T follicular helper cell (primary cell): Measurements from ENCODE around the gene CAPN8.

Source experiments
- DNase-seq: peaks from one replicate; pipeline ENCODE4 v3.0.0-alpha.2; 2020; ENCODE audit warnings: low read depth
- total RNA-seq, 2 experiments: gene quantifications; one replicate each; lab custom pipeline; 2026; lab: John Stamatoyannopoulos, UW

CAPN8 gene
- total RNA-seq, result 0 reads per million in 2 experiments

DNA sequence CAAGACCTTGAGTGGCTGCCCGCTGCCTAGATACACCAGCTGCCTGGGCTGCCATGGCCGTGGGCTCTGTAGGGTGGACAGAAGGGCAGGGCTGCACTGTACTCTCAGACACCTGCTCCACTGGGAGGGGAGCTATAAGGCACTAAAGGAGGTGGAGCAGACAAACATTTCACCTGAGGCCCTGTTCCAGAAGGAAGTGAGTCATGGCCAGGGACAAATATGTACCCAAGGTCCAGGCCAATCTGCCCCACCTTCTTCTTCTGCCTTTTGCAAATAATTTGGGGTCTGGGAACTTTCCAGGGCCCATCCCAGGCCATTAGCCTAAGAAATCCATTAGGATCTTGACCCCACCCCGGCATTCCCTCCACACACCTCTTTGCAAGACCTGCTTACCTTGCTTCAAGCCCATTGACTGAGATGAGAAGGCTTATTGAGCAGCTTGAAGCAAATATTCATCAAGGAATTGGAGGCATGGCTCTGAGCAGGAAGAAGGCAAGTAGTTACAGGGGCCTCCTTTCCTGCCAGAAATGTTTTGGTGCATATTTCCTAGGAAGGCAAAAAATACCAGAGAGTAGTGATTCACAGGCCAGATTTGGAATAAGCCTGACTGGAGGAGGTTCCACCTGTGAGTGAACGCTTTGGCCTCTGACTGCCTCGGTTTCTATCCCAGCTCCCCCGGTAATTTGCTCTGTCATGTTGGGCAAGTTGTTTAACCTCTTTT is at the start of gene CAPN8:
CAPN8 (minus strand) TSS at position 110 of the 721 bp plus-strand sequence; CDS start at position 55, 55 bp downstream.
- no peak for DNase-seq

DNA sequence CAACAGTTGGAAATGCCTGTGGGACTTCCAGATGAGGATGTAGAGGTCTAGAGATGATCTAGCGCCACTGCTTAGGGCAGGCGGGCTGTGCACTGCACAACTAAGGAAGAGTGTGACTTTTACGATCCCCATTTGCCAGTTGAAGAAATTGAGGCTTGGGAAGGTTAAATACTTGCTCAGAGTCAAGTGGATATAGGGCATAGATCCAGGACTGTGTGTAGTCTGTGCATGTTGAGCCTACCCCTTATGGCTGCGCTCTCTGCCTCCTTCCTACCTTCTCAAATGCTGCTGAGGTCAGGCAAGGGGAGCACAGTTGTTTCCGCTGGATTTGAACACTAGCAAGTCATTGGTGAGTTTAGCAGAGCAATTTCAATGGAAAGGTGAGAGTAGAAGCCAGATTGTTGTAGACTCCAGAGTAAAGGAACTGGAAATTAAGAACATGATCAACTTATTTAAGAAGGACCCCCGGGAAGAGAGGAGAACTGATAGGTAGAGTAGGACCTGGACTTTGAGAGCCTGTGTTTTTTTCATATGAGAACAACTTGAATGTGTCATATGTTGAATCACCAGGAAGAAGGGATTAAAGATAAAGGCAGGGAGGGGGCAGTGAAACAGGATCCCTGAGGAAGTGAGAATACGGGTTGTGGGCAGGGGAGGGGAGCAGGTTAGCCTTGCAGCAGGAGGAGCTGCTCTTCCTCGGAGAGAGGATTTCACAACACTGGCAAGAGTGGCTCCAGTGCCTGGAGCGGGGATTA is 49.5 kb upstream of the CAPN8 start:
- no peak for DNase-seq

DNA sequence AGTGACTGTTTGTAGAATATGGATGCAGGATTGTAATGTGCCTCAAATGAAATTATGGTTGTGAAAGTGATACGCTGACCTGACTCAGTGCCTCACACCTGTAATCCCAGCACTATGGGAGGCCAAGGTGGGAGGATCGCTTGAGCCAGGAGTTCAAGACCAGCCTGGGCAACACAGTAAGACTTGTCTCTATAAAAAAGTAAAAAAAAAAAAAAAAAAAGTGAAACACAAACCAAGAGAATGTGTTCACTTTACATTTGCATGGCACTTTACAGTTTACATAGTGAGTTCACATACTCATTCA is 48.9 kb upstream of the CAPN8 start:
- no peak for DNase-seq

DNA sequence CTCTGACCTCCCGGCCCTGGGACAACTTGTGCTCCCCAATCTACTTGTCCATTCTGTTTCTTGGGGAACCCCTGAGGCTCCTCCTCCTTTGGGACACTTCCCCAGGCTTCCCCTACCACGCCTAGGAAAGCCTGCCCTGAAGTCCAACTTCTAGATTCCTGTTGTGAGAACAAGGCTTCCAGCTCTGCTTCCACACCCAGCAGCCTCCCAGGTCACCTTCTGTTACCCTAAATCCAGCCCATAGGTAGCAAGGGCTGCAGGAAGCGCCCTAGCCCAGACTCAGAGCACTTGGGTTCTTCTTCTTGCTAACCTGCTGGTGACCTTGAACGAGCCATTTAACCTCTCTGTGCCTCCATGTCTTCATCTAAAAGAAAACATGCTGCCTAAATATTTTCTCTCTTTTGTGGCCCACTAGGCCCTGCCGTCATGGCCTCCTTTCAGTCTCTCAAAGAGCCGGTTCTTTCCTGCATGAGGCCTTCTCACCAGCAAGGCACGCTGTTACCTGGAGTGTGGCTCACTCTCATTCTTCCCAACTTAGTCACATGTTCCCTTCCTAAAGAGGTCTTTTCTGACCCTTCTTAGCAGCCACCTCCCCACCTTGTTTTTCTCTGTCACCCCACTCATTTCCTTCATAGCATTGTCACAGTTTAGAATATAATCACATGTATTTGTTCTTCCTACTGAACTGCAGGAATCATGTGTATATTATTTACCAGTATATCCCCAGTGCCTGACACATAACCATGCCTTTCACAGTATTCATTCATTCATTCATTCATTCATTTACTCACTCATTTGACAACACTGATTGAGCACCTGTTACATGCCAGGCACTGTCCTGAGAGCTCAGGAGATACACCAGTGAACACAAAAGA is 48.3 kb upstream of the CAPN8 start:
- no peak for DNase-seq

DNA sequence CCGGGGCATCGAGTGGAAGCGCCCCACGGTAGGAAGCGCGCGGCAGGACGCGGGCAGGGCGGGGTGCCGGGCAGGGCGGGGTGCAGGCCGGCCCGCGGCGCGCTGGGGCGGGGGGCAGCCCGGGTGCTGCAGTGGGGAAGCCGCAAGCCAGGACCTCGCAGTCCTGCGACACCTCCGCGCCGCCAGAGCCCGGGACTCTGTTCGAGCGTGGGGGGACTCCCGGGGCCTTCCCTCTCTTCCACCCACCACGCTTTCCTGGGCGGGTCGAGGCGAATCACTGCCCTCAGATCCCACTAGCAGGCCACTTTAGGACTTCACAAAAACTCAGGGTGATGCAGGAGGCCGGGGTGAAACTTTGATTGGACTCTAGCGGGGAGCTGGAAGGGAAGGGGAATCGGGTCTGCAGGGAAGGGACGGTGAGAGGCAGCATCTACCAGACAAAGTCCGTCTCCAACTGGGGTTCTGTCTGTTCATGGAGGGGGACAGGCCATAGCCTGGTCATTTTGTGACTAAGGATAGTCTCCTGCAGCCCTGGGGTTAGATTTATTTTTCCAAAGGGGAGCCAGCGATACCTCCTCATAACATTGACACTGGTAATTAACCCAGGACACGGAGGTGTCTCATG is 47.5 kb upstream of the CAPN8 start:
- DNase-seq, result no peak

DNA sequence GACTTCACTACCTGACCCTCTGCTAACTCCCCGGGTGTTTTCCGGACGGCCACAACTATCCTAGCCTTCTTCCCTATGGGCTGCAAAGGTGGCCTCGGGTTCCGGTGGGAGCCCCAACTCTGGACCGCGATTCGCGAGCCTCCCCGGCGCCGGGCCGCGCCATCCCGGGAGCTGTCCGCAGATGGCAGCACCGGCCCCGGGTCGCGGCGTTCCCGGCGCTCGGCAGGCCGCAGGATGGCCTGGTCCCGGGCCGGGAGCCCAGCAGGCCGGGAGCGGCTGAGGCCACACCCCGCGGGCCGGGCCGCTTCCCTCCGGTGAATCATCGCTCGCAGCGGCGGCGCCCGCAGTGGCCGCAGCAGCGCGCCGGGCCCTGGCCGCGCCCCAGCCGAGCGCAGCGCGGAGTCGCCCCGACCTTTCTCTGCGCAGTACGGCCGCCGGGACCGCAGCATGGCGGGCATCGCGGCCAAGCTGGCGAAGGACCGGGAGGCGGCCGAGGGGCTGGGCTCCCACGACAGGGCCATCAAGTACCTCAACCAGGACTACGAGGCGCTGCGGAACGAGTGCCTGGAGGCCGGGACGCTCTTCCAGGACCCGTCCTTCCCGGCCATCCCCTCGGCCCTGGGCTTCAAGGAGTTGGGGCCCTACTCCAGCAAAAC is 46.8 kb upstream of the CAPN8 start, which contains the start of gene CAPN2:
CAPN2 (plus strand) TSS at position 346 of the 656 bp plus-strand sequence; CDS start at position 448, 102 bp downstream.
- DNase-seq, result peak; percentile 27

DNA sequence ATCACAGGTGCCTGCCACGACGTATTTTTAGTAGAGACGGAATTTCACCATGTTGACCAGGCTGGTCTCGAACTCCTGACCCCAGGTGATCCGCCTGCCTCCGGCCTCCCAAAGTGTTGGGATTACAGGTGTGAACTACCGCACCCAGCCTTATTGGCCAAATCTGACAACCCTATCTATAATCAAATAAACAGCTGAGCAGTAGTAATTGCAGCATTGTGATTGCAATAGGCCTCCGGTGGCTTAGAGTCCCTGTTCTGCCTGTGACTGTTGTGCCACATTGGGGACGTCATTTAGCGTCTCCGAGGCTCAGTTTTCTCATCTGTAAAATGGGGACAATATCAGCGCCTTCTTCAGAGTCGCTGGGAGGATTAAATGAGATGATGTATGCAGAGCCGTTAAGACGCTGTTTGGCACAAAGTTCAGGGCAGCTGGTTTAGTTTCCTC is 46.3 kb upstream of the CAPN8 start:
- no peak for DNase-seq

DNA sequence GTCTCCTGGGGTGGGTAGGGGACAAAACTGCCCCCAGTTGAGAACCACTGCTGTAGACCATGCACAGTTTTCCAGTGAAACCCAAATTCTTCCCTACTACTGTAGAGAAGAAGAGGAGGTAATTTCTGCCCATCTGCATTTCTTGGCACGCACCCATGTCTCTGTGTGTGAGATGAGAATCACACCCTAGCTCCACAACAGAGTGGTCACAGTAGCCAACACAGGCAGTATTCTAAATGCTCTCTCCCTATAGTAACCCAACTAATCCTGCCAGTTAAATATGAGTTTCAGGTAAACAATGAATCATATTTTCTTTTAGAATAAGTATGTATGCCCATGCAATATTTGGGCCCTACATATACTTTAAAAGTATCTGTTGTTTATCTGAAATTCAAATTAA is 45.7 kb upstream of the CAPN8 start:
- no peak for DNase-seq

DNA sequence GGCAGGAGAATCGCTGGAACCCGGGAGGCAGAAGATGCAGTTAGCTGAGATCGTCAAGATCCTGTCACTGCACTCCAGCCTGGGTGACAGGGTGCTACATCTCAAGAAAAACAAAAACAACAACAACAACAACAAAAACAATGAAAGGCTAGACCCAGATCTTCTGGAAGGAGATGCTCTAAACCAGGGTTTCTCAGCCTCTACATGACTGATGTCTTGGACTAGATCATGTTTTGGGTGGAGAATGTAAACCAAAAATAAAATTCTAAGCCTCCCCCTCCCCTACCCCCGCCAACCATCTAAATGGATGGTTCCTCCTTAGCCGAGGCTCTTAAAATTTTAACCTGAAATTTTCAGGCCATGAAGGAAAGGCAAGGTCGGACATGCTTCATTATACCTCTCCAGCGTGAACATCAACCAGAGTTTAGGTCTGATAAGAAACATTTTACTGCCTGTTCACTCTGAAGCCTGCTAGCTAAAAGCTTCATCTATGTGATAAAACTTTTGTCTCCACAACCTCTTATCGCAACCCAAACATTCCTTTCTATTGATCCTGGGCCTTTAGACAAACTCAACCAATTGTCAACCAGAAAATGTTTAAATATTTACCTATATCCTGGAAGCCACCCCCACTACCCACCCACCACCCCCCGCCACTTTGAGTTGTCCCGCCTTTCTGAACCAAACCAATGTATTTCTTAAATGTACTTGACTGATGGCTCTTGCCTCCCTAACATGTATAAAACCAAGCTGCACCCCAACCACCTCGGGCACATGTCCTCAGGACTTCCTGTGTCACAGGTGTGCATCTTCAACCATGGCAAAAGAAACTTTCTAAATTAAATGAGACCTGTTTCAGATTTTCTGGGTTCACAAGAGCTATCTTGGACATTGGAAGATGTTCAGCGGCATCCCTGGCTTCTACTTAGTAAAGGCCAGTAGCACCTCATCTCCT is 45.0 kb upstream of the CAPN8 start:
- no peak for DNase-seq

DNA sequence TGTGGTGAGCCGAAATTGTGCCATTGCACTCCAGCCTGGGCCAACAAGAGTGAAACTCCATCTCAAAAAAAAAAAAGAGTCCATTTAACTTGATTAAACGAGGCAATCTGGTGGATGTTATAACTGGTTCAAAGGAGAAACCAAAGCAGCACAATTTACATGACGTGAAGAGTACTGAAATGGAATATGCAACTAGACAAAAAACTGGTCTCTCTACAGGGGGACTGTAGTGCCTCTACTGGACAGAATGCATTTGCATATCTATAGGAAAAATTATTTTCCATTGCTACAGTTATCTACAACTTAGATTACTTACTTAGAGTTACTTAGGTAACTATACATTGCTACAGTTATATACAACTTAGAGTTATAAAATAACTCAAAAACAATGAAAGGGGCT is 44.1 kb upstream of the CAPN8 start:
- DNase-seq, result no peak

DNA sequence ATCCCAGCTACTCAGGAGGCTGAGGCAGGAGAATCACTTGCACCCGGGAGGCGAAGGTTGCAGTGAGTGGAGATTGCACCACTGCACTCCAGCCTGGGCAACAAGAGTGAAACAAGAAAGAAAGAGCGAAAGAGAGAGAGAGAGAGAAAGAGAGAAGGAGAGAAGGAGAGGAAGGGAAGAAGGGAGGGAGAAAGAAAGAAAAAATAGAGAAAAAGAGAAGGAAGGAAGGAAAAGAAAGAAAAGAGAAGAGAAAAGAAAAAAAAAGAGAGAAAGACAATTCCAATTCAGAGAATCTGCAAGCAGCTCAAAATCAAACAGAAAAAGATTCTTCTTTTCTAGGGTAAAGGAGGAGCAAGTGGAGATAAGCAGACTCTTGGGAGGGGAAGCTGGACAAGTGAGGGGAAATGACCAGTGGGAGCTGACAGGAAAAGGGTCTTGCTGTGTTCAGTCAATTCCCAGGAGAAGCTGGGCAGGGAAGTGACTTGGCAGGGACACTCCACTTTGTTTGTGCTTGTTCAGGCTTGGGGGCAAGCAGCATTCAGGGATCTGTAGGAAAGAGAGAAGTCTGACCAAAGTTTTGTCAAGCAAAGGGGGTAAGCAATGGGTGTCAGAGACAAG is 43.3 kb upstream of the CAPN8 start:
- no peak for DNase-seq

DNA sequence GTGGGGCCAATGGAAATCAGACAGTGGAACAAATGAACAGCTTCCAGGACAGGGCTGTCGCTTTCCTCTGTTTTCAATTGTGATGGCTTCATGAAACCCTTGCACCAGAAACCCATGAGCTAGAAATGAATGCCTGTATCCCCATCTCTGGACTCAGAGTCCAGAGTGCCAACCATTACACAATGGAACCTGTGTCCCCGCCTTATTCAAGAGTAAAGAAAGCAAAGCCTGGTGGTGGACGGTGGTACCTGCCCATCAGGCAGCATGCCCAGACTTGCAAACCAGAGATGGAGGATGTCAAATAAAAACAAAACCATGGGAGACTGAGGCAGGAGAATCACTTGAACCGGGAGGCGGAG is 42.5 kb upstream of the CAPN8 start:
- no peak for DNase-seq

DNA sequence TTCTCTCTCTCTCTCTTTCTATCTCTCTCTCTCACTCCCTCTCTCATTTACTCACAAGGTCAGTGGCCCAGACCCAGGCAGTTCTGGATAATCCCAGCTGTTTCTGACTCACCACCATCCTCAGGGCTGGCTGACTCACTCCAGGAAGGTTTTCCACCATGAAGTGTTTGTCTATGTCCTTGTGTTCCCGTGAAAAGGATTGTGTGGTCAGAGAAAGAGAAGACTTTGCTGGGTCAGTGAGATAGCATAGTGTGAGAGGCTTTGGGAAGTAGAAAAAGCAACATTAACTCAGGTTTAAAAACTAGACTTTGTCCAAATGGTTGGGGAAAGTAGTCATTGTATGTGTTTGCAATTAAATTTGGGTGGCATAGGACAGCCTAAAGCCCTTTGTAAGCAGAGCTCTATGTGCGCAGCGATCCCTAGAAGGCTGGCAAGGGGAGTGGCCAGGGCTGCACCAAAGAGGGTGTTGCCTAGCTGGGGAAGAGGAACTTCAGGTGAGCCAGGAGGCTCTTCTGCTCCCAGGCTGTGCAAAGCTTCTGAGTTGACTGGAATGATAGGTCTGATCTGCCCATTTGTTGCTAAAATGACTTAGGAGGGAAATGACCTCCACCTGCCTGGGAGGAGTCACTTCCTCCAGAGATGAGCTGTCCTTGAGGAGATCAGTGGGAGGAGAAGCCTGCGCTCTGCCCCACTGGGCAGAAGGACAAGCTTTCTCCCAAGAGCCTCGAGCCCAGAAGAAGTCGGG is 41.9 kb upstream of the CAPN8 start:
- no peak for DNase-seq

DNA sequence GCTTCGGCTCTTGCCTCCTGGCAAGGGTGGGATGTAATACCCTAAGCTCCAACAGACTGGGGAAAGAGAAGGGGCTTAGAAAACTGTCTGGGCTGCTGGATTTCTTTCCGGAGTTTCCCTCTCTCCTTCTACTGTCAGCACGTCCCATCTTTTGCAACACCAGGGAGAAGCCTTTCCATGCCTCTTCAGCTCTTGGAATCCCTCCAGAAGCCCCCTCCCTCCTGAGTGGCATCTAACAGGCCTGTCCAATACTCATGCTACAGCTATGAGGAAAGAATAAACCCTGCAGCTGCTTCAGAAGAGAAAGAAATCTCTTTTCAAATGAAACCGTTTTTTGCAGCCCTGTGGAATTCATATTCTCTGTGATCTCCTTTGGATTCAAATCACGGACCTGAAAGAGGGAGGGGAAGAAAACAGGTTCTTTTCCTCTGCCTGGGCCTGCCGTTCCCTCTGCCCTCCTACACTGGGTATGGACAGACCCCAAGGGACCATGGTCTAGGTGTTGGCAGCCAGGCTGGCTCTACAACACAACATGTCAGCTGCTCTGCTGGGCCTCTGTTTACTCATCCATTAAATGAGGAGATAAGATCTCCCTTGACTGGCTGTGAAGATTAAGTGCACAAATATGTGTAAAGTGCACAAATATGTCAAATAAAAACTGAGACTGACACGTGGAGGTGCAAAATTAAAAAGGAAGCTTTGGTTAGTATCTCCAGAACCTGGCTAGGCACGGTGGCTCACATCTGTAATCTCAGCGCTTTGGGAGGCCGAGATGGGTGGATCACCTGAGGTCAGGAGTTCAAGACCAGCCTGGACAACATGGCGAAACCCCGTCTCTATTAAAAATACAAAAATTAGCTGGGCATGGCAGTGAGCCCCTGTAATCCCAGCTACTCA is 40.8 kb upstream of the CAPN8 start:
- no peak for DNase-seq

DNA sequence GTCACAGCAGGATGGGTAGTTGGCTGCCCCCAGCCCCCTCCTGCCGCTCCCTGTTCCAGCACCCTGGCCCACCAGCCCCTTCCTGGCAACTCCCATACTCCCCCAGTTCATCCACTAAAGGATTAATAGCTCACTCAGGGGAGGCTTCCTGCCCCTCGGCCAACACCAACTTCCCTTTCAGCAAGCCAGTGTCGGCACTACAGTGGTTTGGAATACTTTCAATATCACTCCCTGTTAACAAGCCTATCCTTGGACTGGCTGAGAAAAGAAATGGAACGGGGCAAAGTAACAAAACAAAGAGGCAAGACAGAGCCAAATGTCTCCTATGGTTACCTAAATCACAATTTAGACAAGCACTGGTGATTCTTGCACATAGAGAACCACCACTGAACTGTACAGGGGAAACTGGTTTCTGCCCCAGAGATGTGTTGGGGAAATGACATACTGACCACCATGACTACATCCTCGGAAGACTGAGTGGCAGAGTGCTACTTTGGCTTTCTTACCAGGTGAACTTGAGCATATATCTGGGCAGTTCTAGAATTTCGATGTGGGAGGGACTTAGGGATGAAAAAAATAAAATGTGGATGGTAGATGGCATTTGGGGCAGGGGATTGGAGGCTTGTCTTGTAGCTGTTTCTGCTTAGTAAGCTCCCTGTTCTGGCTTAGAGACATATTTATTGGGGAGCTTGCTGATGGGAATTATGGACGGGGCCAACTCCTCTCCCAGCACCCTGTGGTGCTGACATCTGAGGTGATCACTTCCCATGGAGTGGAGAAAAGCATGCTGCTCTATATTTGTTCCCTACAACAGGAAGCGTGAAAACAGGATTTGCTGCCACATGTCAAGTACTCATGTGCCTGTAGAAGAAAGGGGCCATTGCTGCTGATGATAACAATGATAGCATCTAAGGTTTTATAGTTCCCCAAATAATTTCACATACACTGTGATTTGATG is 39.7 kb upstream of the CAPN8 start:
- DNase-seq, result no peak

DNA sequence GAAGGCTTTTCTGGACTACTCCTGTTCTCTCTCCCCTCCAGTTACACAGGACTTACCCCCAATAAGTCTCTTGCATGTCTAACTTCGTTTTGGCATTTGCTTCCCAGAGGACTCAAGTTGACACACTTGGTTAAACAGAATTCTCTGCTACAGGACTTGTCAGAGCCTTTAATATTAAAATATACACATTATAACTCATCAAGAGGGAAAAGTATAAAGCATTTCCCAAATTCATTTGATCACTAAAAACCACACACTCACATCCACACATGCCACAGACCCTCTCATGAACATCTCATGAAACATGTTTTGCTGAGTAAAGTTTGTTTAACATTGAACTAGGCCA is 38.1 kb upstream of the CAPN8 start:
- no peak for DNase-seq
